ENCODE data around the gene GJB2.

- no peak for TF ChIP-seq ZNF274 (IDR thresholded peaks at IDR 0.05; ENCODE audit: low read depth, low read length)
- no peak for TF ChIP-seq SUZ12 (IDR thresholded peaks at IDR 0.05; ENCODE audit: extremely low read depth, insufficient read depth, insufficient read length)
- TF ChIP-seq YY1 (IDR thresholded peaks at IDR 0.05; ENCODE audit: insufficient read depth, insufficient read length) = no peak
Measured at GRCh38 chr13:20175907-20176652, 16.7 kb downstream of the GJB2 start.
